ENCODE results near the gene KDF1.

Gene KDF1

DNA sequence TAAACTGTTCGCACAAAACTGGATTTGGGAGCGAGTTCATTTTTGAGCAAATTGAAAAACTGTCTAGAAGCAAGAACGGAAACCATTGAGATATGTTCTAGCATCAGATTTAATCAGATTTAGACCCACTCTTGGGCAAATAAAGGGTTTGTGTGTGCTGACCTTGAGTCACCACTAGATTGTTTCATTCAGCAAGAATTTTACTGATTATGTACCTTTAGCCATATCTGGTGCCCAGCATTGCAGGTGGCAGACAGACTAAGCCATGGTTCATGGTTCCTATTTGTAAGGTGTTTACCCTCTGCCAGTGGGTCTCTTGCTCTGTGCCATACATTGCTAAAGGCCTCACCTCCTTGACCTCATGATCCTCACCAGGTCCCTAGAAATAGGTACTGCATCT, 37.4 kb downstream of the KDF1 start:
- no peak for DNase-seq (ENCODE audit: insufficient read length, low spot score)
- FAIRE-seq: no peak
- no peak for TF ChIP-seq POLR2A (IDR thresholded peaks at IDR 0.05; ENCODE audit: low read depth, low read length)
- no peak for TF ChIP-seq PAX5 (IDR thresholded peaks at IDR 0.05; ENCODE audit: insufficient read depth, low read length, severe bottlenecking)
- no peak for TF ChIP-seq TAF1 (IDR thresholded peaks at IDR 0.05; ENCODE audit: low read depth, low read length)
- TF ChIP-seq SPI1 (IDR thresholded peaks at IDR 0.05; ENCODE audit: low read depth, low read length): no peak
- no peak for TF ChIP-seq POLR2AphosphoS5 (IDR thresholded peaks at IDR 0.05; ENCODE audit: low read depth, low read length)
- TF ChIP-seq POU2F2 (IDR thresholded peaks at IDR 0.05; ENCODE audit: low read depth, low read length): no peak

GRCh38 chr1:26922431-26922729, 37.9 kb downstream of the KDF1 start:
- FAIRE-seq: no peak
- DNase-seq (ENCODE audit: insufficient read length, low spot score): no peak
- TF ChIP-seq POU2F2 (IDR thresholded peaks at IDR 0.05; ENCODE audit: low read depth, low read length) (no peak), TAF1 (IDR thresholded peaks at IDR 0.05; ENCODE audit: low read depth, low read length) (no peak), PAX5 (IDR thresholded peaks at IDR 0.05; ENCODE audit: insufficient read depth, low read length, severe bottlenecking) (no peak), POLR2AphosphoS5 (IDR thresholded peaks at IDR 0.05; ENCODE audit: low read depth, low read length) (no peak), SPI1 (IDR thresholded peaks at IDR 0.05; ENCODE audit: low read depth, low read length) (no peak), POLR2A (IDR thresholded peaks at IDR 0.05; ENCODE audit: low read depth, low read length) (no peak)

GRCh38 chr1:26921540-26922430, 38.5 kb downstream of the KDF1 start, which contains the start of gene NUDC:
Gene NUDC, plus strand, starts transcription at chr1:26921743. Its CDS starts 106 bp downstream, at chr1:26921849.
- FAIRE-seq: peak; percentile 100
- DNase-seq (ENCODE audit: insufficient read length, low spot score): peak; percentile 93
- peak; percentile 75 for TF ChIP-seq TAF1 (IDR thresholded peaks at IDR 0.05; ENCODE audit: low read depth, low read length)
- TF ChIP-seq PAX5 (IDR thresholded peaks at IDR 0.05; ENCODE audit: insufficient read depth, low read length, severe bottlenecking): no peak
- TF ChIP-seq POLR2A (IDR thresholded peaks at IDR 0.05; ENCODE audit: low read depth, low read length): peak; percentile 93
- TF ChIP-seq SPI1 (IDR thresholded peaks at IDR 0.05; ENCODE audit: low read depth, low read length): no peak
- TF ChIP-seq POLR2AphosphoS5 (IDR thresholded peaks at IDR 0.05; ENCODE audit: low read depth, low read length): peak; percentile 93
- TF ChIP-seq POU2F2 (IDR thresholded peaks at IDR 0.05; ENCODE audit: low read depth, low read length): peak; percentile 46; the same call in 1 of the 2 replicates

DNA sequence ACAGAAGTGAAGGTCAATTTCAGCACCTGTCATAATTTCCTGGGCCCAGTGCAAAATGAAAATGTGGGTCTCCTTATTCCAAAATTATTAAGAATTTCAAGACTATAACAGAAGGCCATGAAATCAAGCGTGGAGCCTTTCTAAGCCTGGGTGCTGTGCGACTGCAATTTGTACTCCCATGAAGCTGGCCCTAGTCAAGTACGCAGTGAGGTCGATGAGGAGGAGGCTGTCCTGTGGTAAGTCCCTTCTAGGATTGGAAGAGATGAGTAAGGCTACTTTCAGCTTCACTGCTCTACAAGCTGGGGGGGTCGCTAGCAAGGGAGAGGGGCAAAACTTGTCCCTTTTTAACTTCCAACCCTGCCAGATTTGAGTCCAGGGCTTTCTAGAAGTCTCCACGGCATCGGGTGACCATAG, 39.1 kb downstream of the KDF1 start:
- FAIRE-seq (no peak), DNase-seq (ENCODE audit: insufficient read length, low spot score) (no peak)
- TF ChIP-seq PAX5 (IDR thresholded peaks at IDR 0.05; ENCODE audit: insufficient read depth, low read length, severe bottlenecking): no peak
- no peak for TF ChIP-seq POU2F2 (IDR thresholded peaks at IDR 0.05; ENCODE audit: low read depth, low read length)
- TF ChIP-seq POLR2AphosphoS5 (IDR thresholded peaks at IDR 0.05; ENCODE audit: low read depth, low read length): no peak
- no peak for TF ChIP-seq TAF1 (IDR thresholded peaks at IDR 0.05; ENCODE audit: low read depth, low read length)
- no peak for TF ChIP-seq SPI1 (IDR thresholded peaks at IDR 0.05; ENCODE audit: low read depth, low read length)
- no peak for TF ChIP-seq POLR2A (IDR thresholded peaks at IDR 0.05; ENCODE audit: low read depth, low read length)

DNA sequence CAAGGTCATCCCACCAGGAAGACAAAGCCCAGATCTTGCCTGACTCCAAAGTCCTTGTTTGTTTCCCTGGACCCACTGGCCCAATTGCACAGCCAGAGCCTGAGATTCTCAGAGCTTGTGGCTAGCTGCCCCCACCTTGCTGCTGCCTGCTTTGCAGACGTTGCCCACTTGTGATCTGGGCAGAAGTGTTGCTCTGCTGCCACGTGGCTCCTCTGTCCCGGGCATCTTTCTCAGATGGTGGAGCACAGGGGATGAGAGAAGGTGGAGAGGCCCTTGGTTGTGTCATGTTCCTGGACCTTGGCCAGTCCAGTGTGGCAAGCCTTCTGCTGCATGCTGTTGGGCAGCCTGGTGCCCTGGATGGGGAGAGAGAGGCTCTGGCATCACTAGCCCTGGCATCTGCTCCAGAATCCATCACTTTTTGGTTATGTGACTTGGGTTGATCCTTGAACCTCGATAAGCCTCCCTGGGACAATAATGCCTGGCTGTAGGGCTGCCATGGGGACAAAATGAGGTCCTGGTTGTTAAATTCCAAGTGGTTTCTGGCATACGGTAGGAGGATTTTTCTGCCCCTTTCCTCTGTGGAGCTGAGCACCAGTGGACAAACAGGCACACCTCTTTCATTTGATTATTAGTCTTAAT, 44.9 kb downstream of the KDF1 start:
- no peak for TF ChIP-seq POU2F2 (IDR thresholded peaks at IDR 0.05; ENCODE audit: low read depth, low read length)
- no peak for TF ChIP-seq POLR2A (IDR thresholded peaks at IDR 0.05; ENCODE audit: low read depth, low read length)
- no peak for TF ChIP-seq PAX5 (IDR thresholded peaks at IDR 0.05; ENCODE audit: insufficient read depth, low read length, severe bottlenecking)
- TF ChIP-seq TAF1 (IDR thresholded peaks at IDR 0.05; ENCODE audit: low read depth, low read length): no peak
- TF ChIP-seq POLR2AphosphoS5 (IDR thresholded peaks at IDR 0.05; ENCODE audit: low read depth, low read length): no peak
- no peak for TF ChIP-seq SPI1 (IDR thresholded peaks at IDR 0.05; ENCODE audit: low read depth, low read length)
- FAIRE-seq: no peak
- DNase-seq (ENCODE audit: insufficient read length, low spot score): no peak

DNA sequence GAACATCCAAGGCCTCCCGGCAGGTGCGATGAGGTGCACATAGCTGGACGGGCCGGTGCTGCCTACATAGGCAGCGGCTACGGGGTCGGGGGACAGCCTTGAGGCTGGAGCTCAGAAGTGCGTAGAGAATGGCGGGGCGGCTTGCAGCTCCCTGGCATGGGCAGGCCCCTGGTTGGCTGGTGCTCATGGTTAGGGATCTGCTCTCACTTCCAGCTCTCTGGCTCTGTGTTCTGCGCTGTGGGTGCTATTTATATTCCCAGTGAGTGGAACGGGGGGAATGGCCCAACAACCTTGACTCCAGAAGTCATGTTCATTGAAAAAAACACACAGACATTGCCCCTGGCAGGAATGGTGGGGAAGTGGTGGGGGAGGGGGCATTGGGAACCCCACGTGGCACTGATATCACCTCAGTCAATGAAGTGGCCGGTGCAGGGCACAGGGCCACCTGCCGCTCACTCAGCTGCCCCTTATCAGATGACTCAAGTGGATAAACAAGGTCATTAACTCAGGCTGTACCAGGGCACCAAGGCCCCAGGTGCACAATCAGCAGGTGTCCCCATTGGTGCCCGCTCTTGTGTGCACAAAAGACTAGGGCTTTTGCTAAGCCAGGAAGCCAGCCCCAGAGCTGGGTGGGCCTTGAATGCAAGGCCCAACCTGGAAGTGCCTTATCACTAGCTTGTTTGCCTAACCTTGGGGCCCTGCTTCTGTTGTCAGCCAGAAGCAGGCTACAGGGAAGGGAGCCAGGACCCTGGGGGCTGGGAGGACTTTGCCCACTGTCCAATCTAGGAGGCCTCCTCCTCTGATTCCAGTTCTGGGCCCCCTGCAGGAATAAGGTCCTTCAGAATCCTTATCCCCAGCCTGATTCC, 46.3 kb downstream of the KDF1 start, which contains the start of gene NR0B2:
Gene NR0B2, minus strand, starts transcription at position 222 of the 866 bp plus-strand sequence. Its CDS starts 35 bp downstream, at position 187.
- no peak for DNase-seq (ENCODE audit: insufficient read length, low spot score)
- FAIRE-seq: no peak
- TF ChIP-seq SPI1 (IDR thresholded peaks at IDR 0.05; ENCODE audit: low read depth, low read length) (no peak), TAF1 (IDR thresholded peaks at IDR 0.05; ENCODE audit: low read depth, low read length) (no peak), POU2F2 (IDR thresholded peaks at IDR 0.05; ENCODE audit: low read depth, low read length) (no peak), PAX5 (IDR thresholded peaks at IDR 0.05; ENCODE audit: insufficient read depth, low read length, severe bottlenecking) (no peak), POLR2A (IDR thresholded peaks at IDR 0.05; ENCODE audit: low read depth, low read length) (no peak), POLR2AphosphoS5 (IDR thresholded peaks at IDR 0.05; ENCODE audit: low read depth, low read length) (no peak)

- TF ChIP-seq TAF1 (IDR thresholded peaks at IDR 0.05; ENCODE audit: low read depth, low read length) (no peak), PAX5 (IDR thresholded peaks at IDR 0.05; ENCODE audit: insufficient read depth, low read length, severe bottlenecking) (no peak)
- DNase-seq (ENCODE audit: insufficient read length, low spot score) (no peak), FAIRE-seq (no peak)
These were observed 46.9 kb downstream of the KDF1 start for GRCh38 chr1:26913389-26913753.

DNA sequence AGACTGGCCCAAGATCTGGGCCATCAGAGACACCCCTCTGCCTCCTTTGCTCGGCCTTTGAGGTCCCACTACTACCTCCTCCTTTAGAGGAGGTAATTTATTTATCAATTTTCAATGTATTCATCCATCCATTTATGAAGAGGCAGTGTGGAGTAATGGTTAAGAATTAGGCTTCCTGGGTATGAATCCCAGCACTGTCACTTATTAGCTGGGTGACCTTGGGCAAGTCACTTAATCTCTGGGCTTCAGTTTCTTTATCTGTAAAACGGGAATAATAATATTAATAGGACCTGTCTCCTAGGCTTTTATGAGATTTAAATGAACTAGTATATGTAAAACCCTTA, 48.1 kb downstream of the KDF1 start:
- TF ChIP-seq PAX5 (IDR thresholded peaks at IDR 0.05; ENCODE audit: insufficient read depth, low read length, severe bottlenecking) (no peak), TAF1 (IDR thresholded peaks at IDR 0.05; ENCODE audit: low read depth, low read length) (no peak), POLR2A (IDR thresholded peaks at IDR 0.05; ENCODE audit: low read depth, low read length) (no peak), POLR2AphosphoS5 (IDR thresholded peaks at IDR 0.05; ENCODE audit: low read depth, low read length) (no peak), SPI1 (IDR thresholded peaks at IDR 0.05; ENCODE audit: low read depth, low read length) (no peak), POU2F2 (IDR thresholded peaks at IDR 0.05; ENCODE audit: low read depth, low read length) (no peak)
- no peak for DNase-seq (ENCODE audit: insufficient read length, low spot score)
- FAIRE-seq: no peak

All from GM12891 (cell line).